K562 (cell line): ENCODE results near the gene BLTP3A. TPM values are rescaled to one million over a fixed set of nuclear protein-coding genes. Genes with fewer than 3 reads are reported as not detected.

Experiments
- CHD4 ChIP-seq: fragments of 200-600 bp; sonication (generic); IDR thresholded peaks from 3 replicates; pipeline ENCODE4 v1.6.1; 2012; ENCODE audit warnings: low read depth, mild to moderate bottlenecking, mixed read lengths, low read length, inconsistent platforms; ENCODE audit not compliant: insufficient read depth, insufficient replicate concordance, poor library complexity, severe bottlenecking
- FOXP1 ChIP-seq: sonication (generic); formaldehyde crosslinking; IDR thresholded peaks from 2 replicates; pipeline ENCODE4 v1.8.0; 2022; ENCODE audit warnings: mild to moderate bottlenecking, missing genetic modification reagents
- PHF20 ChIP-seq: fragments of 450-650 bp; IDR thresholded peaks from 2 replicates; pipeline ENCODE4 v1.6.1; 2018; ENCODE audit not compliant: partially characterized antibody
- PRMT5 ChIP-seq: sonication (generic); formaldehyde crosslinking; IDR thresholded peaks from 2 replicates; pipeline ENCODE4 v1.5.0; 2020; ENCODE audit warnings: missing genetic modification reagents
- SAFB ChIP-seq: fragments of 200-400 bp; formaldehyde crosslinking; IDR thresholded peaks from 2 replicates; pipeline ENCODE4 v1.6.1; 2017; ENCODE audit warnings: low read depth, low read length, borderline replicate concordance
- ZNF316 ChIP-seq: fragments of 450-650 bp; IDR thresholded peaks from 2 replicates; pipeline ENCODE4 v1.6.1; 2016
- polyA plus RNA-seq, 8 experiments: library from polyadenylated mRNA; depleted of rRNA in 4 of 8; stranded (reverse) in 5 of 8; unstranded in 3 of 8; fragments of >200 nt; fragmentation: Nextera tagmentation in 2 of 8; fragmentation: Illumina TruSeq in 1 of 8; extraction: Ambion mirVana in 2 of 8; extraction: Trizol in 1 of 8; gene quantifications; 2 replicates each; pipeline versions ENCODE4 v1.2.1 to v1.2.3, GENCODE V29; 2011 to 2014; ENCODE audit warnings: inconsistent platforms in 1 of 8, missing spikeins in 1 of 8
- total RNA-seq, 7 experiments: library from RNA; depleted of rRNA in 6 of 7; stranded (reverse); fragments of >200 nt in 6 of 7; fragmentation: Illumina TruSeq in 2 of 7; extraction: Trizol in 2 of 7; gene quantifications; 2 replicates each; pipeline versions ENCODE4 v1.2.1 to v1.2.3, GENCODE V29; 2011 to 2021; ENCODE audit warnings: low replicate concordance in 1 of 7
- TF ChIP-seq, protein P1 (sequence below): fragments of 450-650 bp; IDR thresholded peaks from 2 replicates; pipeline ENCODE4 v1.6.1; 2016; ENCODE audit warnings: low read depth, mild to moderate bottlenecking, moderate library complexity
- TF ChIP-seq, protein P2 (sequence below): fragments of 250-450 bp; sonication (Bioruptor Pico); IDR thresholded peaks from 2 replicates; pipeline ENCODE4 v1.9.0; 2021; ENCODE audit warnings: mild to moderate bottlenecking, inconsistent platforms
- TF ChIP-seq, protein P3 (sequence below), 2 experiments: fragments of 450-650 bp in 1 of 2; sonication (generic) in 1 of 2; formaldehyde crosslinking; conservative IDR thresholded peaks; 2 replicates each; pipeline versions ENCODE4 v1.4.0 to v1.8.1; 2020 to 2022; ENCODE audit warnings: mild to moderate bottlenecking in 1 of 2, missing genetic modification reagents in 1 of 2
- TF ChIP-seq, protein P4 (sequence below): sonication (generic); formaldehyde crosslinking; IDR thresholded peaks from 2 replicates; pipeline ENCODE4 v1.8.0; 2023; ENCODE audit warnings: missing genetic modification reagents, mild to moderate bottlenecking, borderline replicate concordance
- TF ChIP-seq, protein P5 (sequence below), 3 experiments: fragments of 200-800 bp in 1 of 3; sonication (Bioruptor generic) in 1 of 3; sonication (generic) in 1 of 3; formaldehyde crosslinking in 1 of 3; IDR thresholded peaks; 2 replicates each; pipeline versions ENCODE4 v1.6.1 to v1.8.0; 2016 to 2022; ENCODE audit warnings: mild to moderate bottlenecking in 2 of 3, missing compliant biosample characterization in 2 of 3, missing genetic modification characterization in 2 of 3, missing genetic modification reagents in 1 of 3

Gene BLTP3A
- total and polyA plus RNA-seq, 9 of the 15 experiments (the other 6 are each of a cell fraction or from before 2014, with no cell fraction given): 7.5 to 34.6 (median 15.5) TPM

GRCh38 chr6:34791701-34792604 is at the start of gene BLTP3A (continued):
- TF ChIP-seq, protein P1, sequence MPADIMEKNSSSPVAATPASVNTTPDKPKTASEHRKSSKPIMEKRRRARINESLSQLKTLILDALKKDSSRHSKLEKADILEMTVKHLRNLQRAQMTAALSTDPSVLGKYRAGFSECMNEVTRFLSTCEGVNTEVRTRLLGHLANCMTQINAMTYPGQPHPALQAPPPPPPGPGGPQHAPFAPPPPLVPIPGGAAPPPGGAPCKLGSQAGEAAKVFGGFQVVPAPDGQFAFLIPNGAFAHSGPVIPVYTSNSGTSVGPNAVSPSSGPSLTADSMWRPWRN: peak; percentile 39; the same call in 1 of the 2 replicates
- TF ChIP-seq ZNF316: peak; percentile 22; the same call in 1 of the 2 replicates
- TF ChIP-seq CHD4: no peak
- TF ChIP-seq, protein P2, sequence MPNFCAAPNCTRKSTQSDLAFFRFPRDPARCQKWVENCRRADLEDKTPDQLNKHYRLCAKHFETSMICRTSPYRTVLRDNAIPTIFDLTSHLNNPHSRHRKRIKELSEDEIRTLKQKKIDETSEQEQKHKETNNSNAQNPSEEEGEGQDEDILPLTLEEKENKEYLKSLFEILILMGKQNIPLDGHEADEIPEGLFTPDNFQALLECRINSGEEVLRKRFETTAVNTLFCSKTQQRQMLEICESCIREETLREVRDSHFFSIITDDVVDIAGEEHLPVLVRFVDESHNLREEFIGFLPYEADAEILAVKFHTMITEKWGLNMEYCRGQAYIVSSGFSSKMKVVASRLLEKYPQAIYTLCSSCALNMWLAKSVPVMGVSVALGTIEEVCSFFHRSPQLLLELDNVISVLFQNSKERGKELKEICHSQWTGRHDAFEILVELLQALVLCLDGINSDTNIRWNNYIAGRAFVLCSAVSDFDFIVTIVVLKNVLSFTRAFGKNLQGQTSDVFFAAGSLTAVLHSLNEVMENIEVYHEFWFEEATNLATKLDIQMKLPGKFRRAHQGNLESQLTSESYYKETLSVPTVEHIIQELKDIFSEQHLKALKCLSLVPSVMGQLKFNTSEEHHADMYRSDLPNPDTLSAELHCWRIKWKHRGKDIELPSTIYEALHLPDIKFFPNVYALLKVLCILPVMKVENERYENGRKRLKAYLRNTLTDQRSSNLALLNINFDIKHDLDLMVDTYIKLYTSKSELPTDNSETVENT (CRISPR knock-in tag): peak; percentile 87
- TF ChIP-seq, protein P3, sequence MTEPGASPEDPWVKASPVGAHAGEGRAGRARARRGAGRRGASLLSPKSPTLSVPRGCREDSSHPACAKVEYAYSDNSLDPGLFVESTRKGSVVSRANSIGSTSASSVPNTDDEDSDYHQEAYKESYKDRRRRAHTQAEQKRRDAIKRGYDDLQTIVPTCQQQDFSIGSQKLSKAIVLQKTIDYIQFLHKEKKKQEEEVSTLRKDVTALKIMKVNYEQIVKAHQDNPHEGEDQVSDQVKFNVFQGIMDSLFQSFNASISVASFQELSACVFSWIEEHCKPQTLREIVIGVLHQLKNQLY (CRISPR knock-in tag; conservative IDR thresholded peaks at IDR 0.05): 0 out of 4 replicates have a peak, but pooled peaks of 1 of the 2 experiments have one; percentile 63
- peak; percentile 36; the same call in 1 of the 2 replicates for TF ChIP-seq SAFB
- TF ChIP-seq PHF20: peak; percentile 25
- TF ChIP-seq, protein P4, sequence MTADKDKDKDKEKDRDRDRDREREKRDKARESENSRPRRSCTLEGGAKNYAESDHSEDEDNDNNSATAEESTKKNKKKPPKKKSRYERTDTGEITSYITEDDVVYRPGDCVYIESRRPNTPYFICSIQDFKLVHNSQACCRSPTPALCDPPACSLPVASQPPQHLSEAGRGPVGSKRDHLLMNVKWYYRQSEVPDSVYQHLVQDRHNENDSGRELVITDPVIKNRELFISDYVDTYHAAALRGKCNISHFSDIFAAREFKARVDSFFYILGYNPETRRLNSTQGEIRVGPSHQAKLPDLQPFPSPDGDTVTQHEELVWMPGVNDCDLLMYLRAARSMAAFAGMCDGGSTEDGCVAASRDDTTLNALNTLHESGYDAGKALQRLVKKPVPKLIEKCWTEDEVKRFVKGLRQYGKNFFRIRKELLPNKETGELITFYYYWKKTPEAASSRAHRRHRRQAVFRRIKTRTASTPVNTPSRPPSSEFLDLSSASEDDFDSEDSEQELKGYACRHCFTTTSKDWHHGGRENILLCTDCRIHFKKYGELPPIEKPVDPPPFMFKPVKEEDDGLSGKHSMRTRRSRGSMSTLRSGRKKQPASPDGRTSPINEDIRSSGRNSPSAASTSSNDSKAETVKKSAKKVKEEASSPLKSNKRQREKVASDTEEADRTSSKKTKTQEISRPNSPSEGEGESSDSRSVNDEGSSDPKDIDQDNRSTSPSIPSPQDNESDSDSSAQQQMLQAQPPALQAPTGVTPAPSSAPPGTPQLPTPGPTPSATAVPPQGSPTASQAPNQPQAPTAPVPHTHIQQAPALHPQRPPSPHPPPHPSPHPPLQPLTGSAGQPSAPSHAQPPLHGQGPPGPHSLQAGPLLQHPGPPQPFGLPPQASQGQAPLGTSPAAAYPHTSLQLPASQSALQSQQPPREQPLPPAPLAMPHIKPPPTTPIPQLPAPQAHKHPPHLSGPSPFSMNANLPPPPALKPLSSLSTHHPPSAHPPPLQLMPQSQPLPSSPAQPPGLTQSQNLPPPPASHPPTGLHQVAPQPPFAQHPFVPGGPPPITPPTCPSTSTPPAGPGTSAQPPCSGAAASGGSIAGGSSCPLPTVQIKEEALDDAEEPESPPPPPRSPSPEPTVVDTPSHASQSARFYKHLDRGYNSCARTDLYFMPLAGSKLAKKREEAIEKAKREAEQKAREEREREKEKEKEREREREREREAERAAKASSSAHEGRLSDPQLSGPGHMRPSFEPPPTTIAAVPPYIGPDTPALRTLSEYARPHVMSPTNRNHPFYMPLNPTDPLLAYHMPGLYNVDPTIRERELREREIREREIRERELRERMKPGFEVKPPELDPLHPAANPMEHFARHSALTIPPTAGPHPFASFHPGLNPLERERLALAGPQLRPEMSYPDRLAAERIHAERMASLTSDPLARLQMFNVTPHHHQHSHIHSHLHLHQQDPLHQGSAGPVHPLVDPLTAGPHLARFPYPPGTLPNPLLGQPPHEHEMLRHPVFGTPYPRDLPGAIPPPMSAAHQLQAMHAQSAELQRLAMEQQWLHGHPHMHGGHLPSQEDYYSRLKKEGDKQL (CRISPR knock-in tag): no peak
- TF ChIP-seq, protein P5, sequence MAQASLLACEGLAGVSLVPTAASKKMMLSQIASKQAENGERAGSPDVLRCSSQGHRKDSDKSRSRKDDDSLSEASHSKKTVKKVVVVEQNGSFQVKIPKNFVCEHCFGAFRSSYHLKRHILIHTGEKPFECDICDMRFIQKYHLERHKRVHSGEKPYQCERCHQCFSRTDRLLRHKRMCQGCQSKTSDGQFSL (CRISPR knock-in tag; IDR thresholded peaks at IDR 0.05): 0 out of 2 replicates have a peak, but pooled peaks have one; percentile 43
- TF ChIP-seq, protein P5 (tag; IDR thresholded peaks at IDR 0.05): no peak
- 0 out of 2 replicates have a peak, but pooled peaks have one; percentile 55 for TF ChIP-seq PRMT5 (CRISPR knock-in tag)
- peak; percentile 77 for TF ChIP-seq FOXP1 (CRISPR knock-in tag)
